ENCODE measurements around the gene PROM1.

PROM1 gene

GRCh38 chr4:16051980-16052379 is 31.8 kb downstream of the PROM1 start:
- no peak for TF ChIP-seq CTCF (conservative IDR thresholded peaks at IDR 0.05)

DNA sequence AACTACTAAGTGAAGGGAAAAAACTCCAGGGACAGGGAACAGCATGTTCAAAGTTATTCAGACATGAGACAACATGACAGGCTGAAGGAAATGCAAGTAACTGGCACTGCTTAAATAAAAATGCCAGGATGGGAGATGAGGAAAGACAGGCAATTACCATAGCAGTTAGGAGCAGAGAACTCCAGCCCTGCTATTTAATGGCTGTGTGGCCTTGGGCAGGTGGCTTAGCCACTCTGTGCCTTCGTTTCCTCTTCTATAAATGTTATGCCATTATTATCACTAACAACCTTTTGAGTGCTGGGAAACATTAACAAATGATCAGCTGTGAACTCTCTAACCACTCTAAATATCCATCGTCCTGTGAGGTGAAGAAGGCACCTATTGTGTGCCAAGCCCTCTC is 32.7 kb downstream of the PROM1 start:
- H3K27ac ChIP-seq = no peak overlapping the region
- TF ChIP-seq CTCF (conservative IDR thresholded peaks at IDR 0.05) = no peak

More at GRCh38 chr4:16051980-16052379, 31.8 kb downstream of the PROM1 start:
- H3K27ac ChIP-seq = no peak overlapping the region

GRCh38 chr4:16050669-16051068 is 33.2 kb downstream of the PROM1 start:
- TF ChIP-seq CTCF (conservative IDR thresholded peaks at IDR 0.05) = no peak
- no peak overlapping the region for H3K27ac ChIP-seq

- TF ChIP-seq CTCF (conservative IDR thresholded peaks at IDR 0.05) = no peak
- no peak overlapping the region for H3K27ac ChIP-seq
These were observed 35.0 kb downstream of the PROM1 start for GRCh38 chr4:16048619-16049419.

DNA sequence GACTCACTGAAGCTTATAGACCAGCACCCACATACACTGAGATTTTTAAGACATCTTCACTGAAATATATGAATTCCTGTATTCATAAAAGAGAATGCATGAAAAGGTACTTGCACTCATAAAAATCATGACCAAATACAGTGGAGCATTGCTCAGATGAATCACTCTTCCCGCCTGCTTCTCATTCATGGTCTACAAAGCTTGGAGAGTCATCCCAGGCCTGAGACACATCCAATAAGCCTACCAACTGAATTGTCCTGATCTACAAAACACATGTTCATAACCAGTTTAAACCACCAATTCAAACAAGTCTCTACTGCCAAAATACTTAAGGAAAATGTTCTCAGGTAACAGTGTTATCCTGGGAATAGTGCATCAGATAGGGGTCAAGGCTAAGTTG is 38.1 kb downstream of the PROM1 start:
- H3K27ac ChIP-seq = no peak overlapping the region
- no peak for TF ChIP-seq CTCF (conservative IDR thresholded peaks at IDR 0.05)

DNA sequence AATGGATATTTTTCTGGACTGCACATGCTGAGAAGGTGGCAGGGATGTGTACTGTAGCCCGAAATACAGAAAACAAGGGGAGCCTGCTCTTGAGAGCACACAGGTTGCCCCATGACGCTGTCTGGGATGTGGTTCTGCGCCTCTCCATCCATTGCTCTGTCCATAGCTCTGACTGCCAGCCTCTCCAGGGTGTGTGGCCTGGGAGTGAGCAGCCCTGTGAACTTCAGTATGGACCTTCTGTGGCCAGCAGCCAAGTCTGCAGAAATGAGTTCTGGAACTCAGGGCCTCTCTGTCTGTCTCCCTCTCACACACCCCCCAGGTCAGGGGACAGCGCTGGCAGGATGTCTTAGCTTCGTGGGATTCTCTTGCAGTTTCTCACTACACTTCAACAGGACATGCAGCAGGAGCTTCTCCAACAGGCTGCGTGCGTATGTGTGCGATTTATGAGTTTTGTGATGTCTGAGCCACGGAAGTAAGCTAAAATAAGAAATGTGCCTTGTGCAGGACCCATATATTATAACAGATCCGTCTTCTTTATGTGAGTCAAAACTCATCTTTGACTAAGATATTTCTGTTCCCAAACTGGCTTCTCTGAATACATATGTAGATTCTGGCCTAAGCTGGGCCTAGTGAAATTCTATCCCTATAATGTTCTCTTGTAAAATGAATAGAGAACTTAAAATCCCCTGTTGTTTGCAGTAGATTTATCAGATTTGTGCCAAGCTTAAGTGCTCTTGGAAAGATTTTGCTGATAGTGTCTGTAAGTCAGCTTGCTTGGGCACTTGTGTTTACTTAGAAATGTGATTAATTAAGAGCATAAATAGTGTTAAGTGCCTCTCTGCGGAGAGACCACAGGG is 40.0 kb downstream of the PROM1 start:
- TF ChIP-seq CTCF (conservative IDR thresholded peaks at IDR 0.05) = no peak
- peak overlapping the region; percentile 54 for H3K27ac ChIP-seq

DNA sequence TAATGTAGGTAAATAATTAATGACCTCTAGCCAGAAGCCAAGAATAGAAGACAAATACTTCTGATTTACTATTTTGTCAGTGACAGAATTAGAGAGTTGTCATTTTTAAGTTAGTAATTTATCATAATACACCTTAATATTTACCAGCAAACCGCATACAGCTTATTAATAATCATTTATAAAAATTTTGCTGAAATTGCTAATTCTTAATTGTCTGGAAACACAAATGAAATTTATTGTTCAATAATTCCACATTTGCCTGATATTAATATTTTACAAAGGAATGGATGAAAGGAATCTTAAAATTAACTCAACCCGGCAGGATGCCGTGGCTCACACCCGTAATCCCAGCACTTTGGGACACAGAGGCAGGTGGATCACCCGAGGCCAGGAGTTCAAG is 44.7 kb downstream of the PROM1 start:
- no peak for TF ChIP-seq CTCF (conservative IDR thresholded peaks at IDR 0.05)
- H3K27ac ChIP-seq = no peak overlapping the region

Measured in VCaP (cell line).